DND-41 (cell line): ENCODE results near the gene TMEM8B.

Experiments
- EZH2 ChIP-seq: IDR thresholded peaks from 3 replicates; pipeline ENCODE4 v1.6.1; 2012; ENCODE audit warnings: borderline replicate concordance, low read depth, mild to moderate bottlenecking, moderate library complexity, low read length, inconsistent platforms; ENCODE audit not compliant: severe bottlenecking
- TF ChIP-seq, protein P1 (sequence below): IDR thresholded peaks from 2 replicates; pipeline ENCODE4 v1.5.1; 2012; ENCODE audit warnings: borderline replicate concordance, low read length, moderate library complexity, mild to moderate bottlenecking; ENCODE audit not compliant: poor library complexity, severe bottlenecking; ENCODE audit errors: extremely low read depth

DNA sequence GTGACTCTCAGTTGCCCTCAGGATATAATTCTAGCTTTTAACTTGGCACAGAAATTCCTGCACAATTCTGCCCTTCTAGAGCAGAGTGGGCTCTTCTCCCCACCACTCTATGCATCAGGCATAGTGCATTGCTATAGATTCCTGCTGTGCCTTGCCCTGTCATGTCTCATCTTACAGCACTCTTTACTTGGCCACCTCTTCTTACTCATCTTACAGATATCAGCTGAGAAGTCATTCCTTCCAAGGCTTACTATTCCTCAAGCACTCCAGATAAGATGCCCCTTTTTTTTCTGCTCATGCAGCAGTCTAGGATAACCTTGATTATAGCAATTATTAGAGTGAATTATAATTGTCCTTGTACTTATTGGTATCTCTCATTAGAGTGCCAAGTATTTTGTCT lies 6.1 kb upstream of the TMEM8B start:
- TF ChIP-seq, protein P1, sequence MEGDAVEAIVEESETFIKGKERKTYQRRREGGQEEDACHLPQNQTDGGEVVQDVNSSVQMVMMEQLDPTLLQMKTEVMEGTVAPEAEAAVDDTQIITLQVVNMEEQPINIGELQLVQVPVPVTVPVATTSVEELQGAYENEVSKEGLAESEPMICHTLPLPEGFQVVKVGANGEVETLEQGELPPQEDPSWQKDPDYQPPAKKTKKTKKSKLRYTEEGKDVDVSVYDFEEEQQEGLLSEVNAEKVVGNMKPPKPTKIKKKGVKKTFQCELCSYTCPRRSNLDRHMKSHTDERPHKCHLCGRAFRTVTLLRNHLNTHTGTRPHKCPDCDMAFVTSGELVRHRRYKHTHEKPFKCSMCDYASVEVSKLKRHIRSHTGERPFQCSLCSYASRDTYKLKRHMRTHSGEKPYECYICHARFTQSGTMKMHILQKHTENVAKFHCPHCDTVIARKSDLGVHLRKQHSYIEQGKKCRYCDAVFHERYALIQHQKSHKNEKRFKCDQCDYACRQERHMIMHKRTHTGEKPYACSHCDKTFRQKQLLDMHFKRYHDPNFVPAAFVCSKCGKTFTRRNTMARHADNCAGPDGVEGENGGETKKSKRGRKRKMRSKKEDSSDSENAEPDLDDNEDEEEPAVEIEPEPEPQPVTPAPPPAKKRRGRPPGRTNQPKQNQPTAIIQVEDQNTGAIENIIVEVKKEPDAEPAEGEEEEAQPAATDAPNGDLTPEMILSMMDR: no peak
- TF ChIP-seq EZH2: no peak
